HepG2 (cell line): ENCODE data around the gene KRTAP20-3. TPM values are rescaled to one million over a fixed set of nuclear protein-coding genes. Genes with fewer than 3 reads are reported as not detected.

ENCODE experiments used
- ATAC-seq: fragments of 200-7000 bp; cut with Tn5 transposase; 3 replicates; pipeline ENCODE4 v1.9.1; 2020; ENCODE audit warnings: mild to moderate bottlenecking, moderate library complexity
- BruUV-seq: library from RNA; stranded (reverse); fragments of 400-500 nt; replicated peaks from 2 replicates; lab custom pipeline; 2021; lab: Mats Ljungman, UMichigan
- CTCF ChIA-PET: fragments of 300-600 bp; formaldehyde crosslinking; extraction: SDS; loops from one replicate; lab custom pipeline; 2021; ENCODE audit warnings: low total read pairs, inconsistent platforms, low intra/inter-chr PET ratio; lab: Yijun Ruan, JAX
- POLR2A ChIA-PET: fragments of 350-600 bp; sonication (Branson Sonifier 250); formaldehyde crosslinking; loops from one replicate; lab custom pipeline; 2020; ENCODE audit warnings: antibody characterized with exemption, inconsistent platforms; lab: Yijun Ruan, JAX
- DNase-seq: peaks from one replicate; pipeline ENCODE4 v3.0.0-alpha.2; 2015; ENCODE audit warnings: low spot score
- FAIRE-seq: peaks from 3 replicates; lab custom pipeline; 2011; peaks lifted over from hg19 to GRCh38; lab: Jason Lieb, UNC
- H2AFZ ChIP-seq: one replicate; pipeline ENCODE4 v1.6.1; 2011; ENCODE audit warnings: low read length, inconsistent platforms
- H3K27ac ChIP-seq: fragments of 300-600 bp; 3 replicates; pipeline ENCODE4 v1.8.0; 2011; ENCODE audit warnings: mixed run types, mild to moderate bottlenecking, mixed read lengths, low read length, inconsistent platforms; ENCODE audit not compliant: insufficient read depth; ENCODE audit errors: extremely low read length
- H3K27me3 ChIP-seq, 2 experiments: fragments of 200-600 bp in 1 of 2; 2 replicates in 1 of 2; 3 replicates in 1 of 2; pipeline versions ENCODE4 v1.6.0 to v1.8.0; 2011; ENCODE audit warnings: low read length in 2 of 2, mild to moderate bottlenecking in 2 of 2, moderate library complexity in 2 of 2, inconsistent platforms in 1 of 2; ENCODE audit not compliant: insufficient read depth in 2 of 2, control insufficient read depth in 1 of 2
- H3K36me3 ChIP-seq, 2 experiments: fragments of 200-600 bp in 1 of 2; replicated peaks in 1 of 2; 2 replicates in 1 of 2; 3 replicates in 1 of 2; pipeline versions ENCODE4 v1.5.1 to v1.8.0; 2011; ENCODE audit warnings: low read length in 2 of 2, inconsistent platforms in 1 of 2; ENCODE audit not compliant: insufficient read depth in 2 of 2, control insufficient read depth in 1 of 2
- H3K4me1 ChIP-seq: 2 replicates; pipeline ENCODE4 v1.5.1; 2012; ENCODE audit warnings: low read length, inconsistent platforms; ENCODE audit not compliant: insufficient read depth
- H3K4me2 ChIP-seq: 2 replicates; pipeline ENCODE4 v1.6.0; 2011; ENCODE audit warnings: low read depth, low read length, inconsistent platforms
- H3K4me3 ChIP-seq, 3 experiments: fragments of 200-600 bp in 1 of 3; sonication (generic), shearing (Covaris generic) in 1 of 3; replicated peaks in 1 of 3; 2 replicates each; pipeline ENCODE4 v1.5.1; 2011 to 2016; ENCODE audit warnings: low read length in 3 of 3, inconsistent platforms in 2 of 3, low read depth in 2 of 3, mild to moderate bottlenecking in 2 of 3, control low read depth in 1 of 3, mixed read lengths in 1 of 3; ENCODE audit not compliant: insufficient read depth in 1 of 3
- H3K79me2 ChIP-seq: one replicate; pipeline ENCODE4 v1.6.1; 2011; ENCODE audit warnings: low read length, inconsistent platforms; ENCODE audit not compliant: insufficient read depth
- H3K9ac ChIP-seq: 2 replicates; pipeline ENCODE4 v1.6.0; 2011; ENCODE audit warnings: mild to moderate bottlenecking, low read depth, low read length, inconsistent platforms; ENCODE audit not compliant: insufficient read depth
- H3K9me3 ChIP-seq: 2 replicates; pipeline ENCODE4 v1.5.1; 2012; ENCODE audit warnings: mild to moderate bottlenecking, low read length
- H4K20me1 ChIP-seq: 2 replicates; pipeline ENCODE4 v1.6.0; 2011; ENCODE audit warnings: inconsistent platforms, mild to moderate bottlenecking, low read length, moderate library complexity; ENCODE audit not compliant: insufficient read depth
- HMGA1 ChIP-seq: sonication (generic); formaldehyde crosslinking; conservative IDR thresholded peaks from 2 replicates; pipeline ENCODE4 v1.4.0; 2020; ENCODE audit warnings: missing genetic modification reagents
- KDM4B ChIP-seq: sonication (generic); formaldehyde crosslinking; IDR thresholded peaks from 2 replicates; pipeline ENCODE4 v1.4.0; 2020; ENCODE audit warnings: missing genetic modification reagents
- KMT2B ChIP-seq: IDR thresholded peaks from 2 replicates; pipeline ENCODE4 v1.6.1; 2016; ENCODE audit warnings: missing genetic modification reagents, missing compliant biosample characterization
- NCOA2 ChIP-seq: sonication (generic); formaldehyde crosslinking; IDR thresholded peaks from 2 replicates; pipeline ENCODE4 v1.8.0; 2022; ENCODE audit warnings: inconsistent platforms
- NFKB2 ChIP-seq: sonication (generic); formaldehyde crosslinking; IDR thresholded peaks from 2 replicates; pipeline ENCODE4 v1.4.0; 2020; ENCODE audit warnings: missing genetic modification reagents, borderline replicate concordance
- NR1H2 ChIP-seq: sonication (generic); formaldehyde crosslinking; IDR thresholded peaks from 2 replicates; pipeline ENCODE4 v1.8.1; 2022; ENCODE audit warnings: low read depth, missing genetic modification reagents, borderline replicate concordance
- REL ChIP-seq: sonication (generic); formaldehyde crosslinking; conservative IDR thresholded peaks from 2 replicates; pipeline ENCODE4 v1.8.0; 2022; ENCODE audit warnings: mild to moderate bottlenecking, missing genetic modification reagents, moderate library complexity
- SNRNP70 ChIP-seq: fragments of 200-400 bp; formaldehyde crosslinking; IDR thresholded peaks from 2 replicates; pipeline ENCODE4 v1.6.1; 2017; ENCODE audit warnings: mild to moderate bottlenecking, low read depth, low read length, moderate library complexity
- TCF7 ChIP-seq: sonication (generic); IDR thresholded peaks from 2 replicates; pipeline ENCODE4 v1.6.1; 2016; ENCODE audit warnings: antibody characterized with exemption, low read depth
- XBP1 ChIP-seq: sonication (generic); formaldehyde crosslinking; IDR thresholded peaks from 2 replicates; pipeline ENCODE4 v1.5.0; 2020; ENCODE audit warnings: missing genetic modification reagents
- ZNF225 ChIP-seq: sonication (generic); formaldehyde crosslinking; IDR thresholded peaks from 2 replicates; pipeline ENCODE4 v1.4.0; 2020; ENCODE audit warnings: mild to moderate bottlenecking, missing genetic modification reagents
- WGBS: methylation state at CpG from one replicate; pipeline ENCODE4 v1.1.6; 2017; ENCODE audit warnings: low lambda C conversion rate; 5-methylcytosine and 5-hydroxymethylcytosine counted together
- in situ Hi-C: cut with HindIII; loops from 2 replicates; pipeline ENCODE4 v1.10.0; 2017; ENCODE audit warnings: low pct_unique_long_range_greater_than_20kb; ENCODE audit not compliant: extremely low pct_ligation_motif_present
- intact Hi-C: fragments of 100-400 bp; cut with micrococcal nuclease; formaldehyde crosslinking; loops from one replicate; pipeline ENCODE4 v1.10.0; 2022; ENCODE audit not compliant: unreplicated experiment
- polyA plus RNA-seq, 8 experiments: library from polyadenylated mRNA; depleted of rRNA in 3 of 8; stranded (reverse) in 7 of 8; unstranded in 1 of 8; fragments of >200 nt; fragmentation: Illumina TruSeq in 4 of 8; extraction: Trizol in 4 of 8; gene quantifications; 2 replicates each; pipeline versions ENCODE4 v1.2.1 to v1.2.3, GENCODE V29; 2011 to 2016; ENCODE audit warnings: low read depth in 4 of 8, missing spikeins in 1 of 8, mixed read lengths in 1 of 8; ENCODE audit not compliant: insufficient read depth in 1 of 8
- total RNA-seq, 5 experiments: library from RNA; depleted of rRNA; stranded (reverse); fragments of >200 nt; fragmentation: Illumina TruSeq; extraction: Trizol; gene quantifications; 2 replicates each; pipeline ENCODE4 v1.2.3, GENCODE V29; 2016; ENCODE audit warnings: low read depth in 1 of 5
- TF ChIP-seq, protein P1 (sequence below): sonication (generic); formaldehyde crosslinking; IDR thresholded peaks from 2 replicates; pipeline ENCODE4 v1.8.1; 2023; ENCODE audit warnings: missing genetic modification reagents, mild to moderate bottlenecking, borderline replicate concordance
- TF ChIP-seq, protein P2 (sequence below): sonication (generic); formaldehyde crosslinking; IDR thresholded peaks from 2 replicates; pipeline ENCODE4 v1.4.0; 2020; ENCODE audit warnings: mild to moderate bottlenecking, low read depth, missing genetic modification reagents
- TF ChIP-seq, protein P3 (sequence below): sonication (generic); formaldehyde crosslinking; IDR thresholded peaks from 2 replicates; pipeline ENCODE4 v1.4.0; 2020; ENCODE audit warnings: missing genetic modification reagents, borderline replicate concordance

KRTAP20-3 gene
- total and polyA plus RNA-seq, 2 of the 13 experiments (the other 11 are each of a cell fraction or from before 2014, with no cell fraction given): not detected

DNA sequence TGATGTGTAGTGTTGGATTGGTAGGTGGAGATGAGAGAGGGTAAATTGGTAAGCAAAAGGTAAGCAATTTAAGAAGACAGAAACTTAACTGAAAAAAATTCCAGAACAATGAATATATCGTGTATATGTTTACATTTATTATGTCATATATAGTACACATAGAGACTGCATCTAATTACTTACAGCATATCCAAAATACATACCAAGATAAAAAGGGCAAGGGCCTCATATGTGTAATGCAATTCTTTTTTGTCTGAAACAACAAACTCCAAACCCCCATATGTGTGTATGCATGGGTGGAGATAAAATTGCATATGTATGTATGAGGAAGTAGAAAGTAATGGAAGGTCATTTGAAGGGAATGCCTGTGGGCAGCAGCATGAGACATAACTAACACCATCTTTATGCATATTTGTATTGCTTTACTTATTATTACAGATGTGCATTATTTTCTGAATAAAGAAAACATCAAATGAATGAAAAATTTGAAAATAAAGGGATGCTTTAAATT, 4.3 kb downstream of the KRTAP20-3 start:
- Histone ChIP-seq H3K9me3 (peaks cover 95% of the 10 kb centered on the region), H4K20me1 (no peaks in the 10 kb centered on the region), H3K27ac (no peak overlapping the region), H3K36me3 (no peaks in the 10 kb centered on the region), H3K79me2 (no peaks in the 10 kb centered on the region), H3K27me3 (no peaks in the 10 kb centered on the region), H2AFZ (no peak overlapping the region), H3K4me3 (no peak overlapping the region), H3K9ac (no peak overlapping the region), H3K4me1 (no peaks in the 10 kb centered on the region), H3K4me2 (no peak overlapping the region)
- 0% methylated on average over 1 of the region's 1 CpG for WGBS
- intact Hi-C loops: no loop called here
- BruUV-seq: no TSS peak
- ChIA-PET CTCF (no interaction called here), POLR2A (no interaction called here)
- FAIRE-seq (no peak), DNase-seq (no peak), ATAC-seq (no peak)
- no peak for TF ChIP-seq TCF7
- TF ChIP-seq KDM4B: no peak
- TF ChIP-seq, protein P1, sequence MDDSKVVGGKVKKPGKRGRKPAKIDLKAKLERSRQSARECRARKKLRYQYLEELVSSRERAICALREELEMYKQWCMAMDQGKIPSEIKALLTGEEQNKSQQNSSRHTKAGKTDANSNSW: no peak
- TF ChIP-seq ZNF225 (CRISPR knock-in tag): no peak
- TF ChIP-seq HMGA1: no peak
- no peak for TF ChIP-seq REL (CRISPR knock-in tag)
- TF ChIP-seq NCOA2 (CRISPR knock-in tag): no peak
- TF ChIP-seq, protein P2, sequence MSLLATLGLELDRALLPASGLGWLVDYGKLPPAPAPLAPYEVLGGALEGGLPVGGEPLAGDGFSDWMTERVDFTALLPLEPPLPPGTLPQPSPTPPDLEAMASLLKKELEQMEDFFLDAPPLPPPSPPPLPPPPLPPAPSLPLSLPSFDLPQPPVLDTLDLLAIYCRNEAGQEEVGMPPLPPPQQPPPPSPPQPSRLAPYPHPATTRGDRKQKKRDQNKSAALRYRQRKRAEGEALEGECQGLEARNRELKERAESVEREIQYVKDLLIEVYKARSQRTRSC (CRISPR knock-in tag): no peak
- TF ChIP-seq XBP1 (CRISPR knock-in tag): no peak
- no peak for TF ChIP-seq KMT2B (CRISPR knock-in tag)
- TF ChIP-seq NR1H2: no peak
- TF ChIP-seq, protein P3, sequence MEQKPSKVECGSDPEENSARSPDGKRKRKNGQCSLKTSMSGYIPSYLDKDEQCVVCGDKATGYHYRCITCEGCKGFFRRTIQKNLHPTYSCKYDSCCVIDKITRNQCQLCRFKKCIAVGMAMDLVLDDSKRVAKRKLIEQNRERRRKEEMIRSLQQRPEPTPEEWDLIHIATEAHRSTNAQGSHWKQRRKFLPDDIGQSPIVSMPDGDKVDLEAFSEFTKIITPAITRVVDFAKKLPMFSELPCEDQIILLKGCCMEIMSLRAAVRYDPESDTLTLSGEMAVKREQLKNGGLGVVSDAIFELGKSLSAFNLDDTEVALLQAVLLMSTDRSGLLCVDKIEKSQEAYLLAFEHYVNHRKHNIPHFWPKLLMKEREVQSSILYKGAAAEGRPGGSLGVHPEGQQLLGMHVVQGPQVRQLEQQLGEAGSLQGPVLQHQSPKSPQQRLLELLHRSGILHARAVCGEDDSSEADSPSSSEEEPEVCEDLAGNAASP (CRISPR knock-in tag): no peak
- no peak for TF ChIP-seq NFKB2 (CRISPR knock-in tag)
- TF ChIP-seq SNRNP70: no peak
- in situ Hi-C loops: no loop called here
